ENCODE data around the gene ELOVL6. TPM values are rescaled to one million over a fixed set of nuclear protein-coding genes. Genes with fewer than 3 reads are reported as not detected.
"Not testable (repeated sequence)": the region's sequence is repeated elsewhere in the genome, so short reads cannot be mapped to it uniquely, and the experiment has no call there.

ELOVL6 gene
- total RNA-seq, 1 experiment from 2014 or later, result 11.9 TPM

- DNase-seq (ENCODE audit: low read depth in 1 of 2, low spot score in 2 of 2); H3K27ac ChIP-seq: not testable (repeated sequence)
These were observed 5.1 kb downstream of the ELOVL6 start for GRCh38 chr4:110193287-110193686.

GRCh38 chr4:110190249-110190648 is 8.2 kb downstream of the ELOVL6 start:
- H3K4me1 ChIP-seq (replicated peaks), result 0 out of 2 replicates have a peak, but pooled peaks cover 4% of the 10 kb centered on the region
- H3K4me3 ChIP-seq, result no peak overlapping the region
- H3K36me3 ChIP-seq, result peaks cover 3% of the 10 kb centered on the region; the same call in 1 of the 2 replicates
- no peaks in the 10 kb centered on the region for H3K9me3 ChIP-seq (replicated peaks)
- H3K27ac ChIP-seq, result no peak overlapping the region
- no peaks in the 10 kb centered on the region for H3K27me3 ChIP-seq (replicated peaks)
- DNase-seq (ENCODE audit: low read depth in 1 of 2, low spot score in 2 of 2), result no peak

More at GRCh38 chr4:110193287-110193686, 5.1 kb downstream of the ELOVL6 start:
- H3K4me3 ChIP-seq; H3K27me3 ChIP-seq (replicated peaks); H3K9me3 ChIP-seq (replicated peaks): not testable (repeated sequence)
- Histone ChIP-seq H3K4me1 (replicated peaks) (peaks cover 11% of the 10 kb centered on the region), H3K36me3 (peaks cover 13% of the 10 kb centered on the region)

- Histone ChIP-seq H3K4me3 (no peak overlapping the region), H3K4me1 (replicated peaks) (peaks cover 11% of the 10 kb centered on the region), H3K9me3 (replicated peaks) (no peaks in the 10 kb centered on the region), H3K36me3 (peaks cover 3% of the 10 kb centered on the region; the same call in 1 of the 2 replicates), H3K27ac (no peak overlapping the region), H3K27me3 (replicated peaks) (no peaks in the 10 kb centered on the region)
- no peak for DNase-seq (ENCODE audit: low read depth in 1 of 2, low spot score in 2 of 2)
These were observed 10.3 kb downstream of the ELOVL6 start for GRCh38 chr4:110188113-110188512.

GRCh38 chr4:110184791-110185155 is 13.6 kb downstream of the ELOVL6 start:
- no peak for DNase-seq (ENCODE audit: low read depth in 1 of 2, low spot score in 2 of 2)
- no peak overlapping the region for H3K4me3 ChIP-seq
- no peaks in the 10 kb centered on the region for H3K9me3 ChIP-seq (replicated peaks)
- H3K27me3 ChIP-seq (replicated peaks), result no peaks in the 10 kb centered on the region
- H3K4me1 ChIP-seq (replicated peaks), result peaks cover 11% of the 10 kb centered on the region
- no peak overlapping the region for H3K27ac ChIP-seq
- H3K36me3 ChIP-seq, result peaks cover 3% of the 10 kb centered on the region; the same call in 1 of the 2 replicates

- peak in 1 of 2 experiments; percentile 23 for DNase-seq (ENCODE audit: low read depth in 1 of 2, low spot score in 2 of 2)
- no peaks in the 10 kb centered on the region for H3K27me3 ChIP-seq (replicated peaks)
These were observed 14.2 kb downstream of the ELOVL6 start for GRCh38 chr4:110184140-110184790.

GRCh38 chr4:110183643-110184042 is 14.8 kb downstream of the ELOVL6 start:
- no peaks in the 10 kb centered on the region for H3K27me3 ChIP-seq (replicated peaks)
- peaks cover 3% of the 10 kb centered on the region; the same call in 1 of the 2 replicates for H3K36me3 ChIP-seq
- peak in 1 of 2 experiments; percentile 14 for DNase-seq (ENCODE audit: low read depth in 1 of 2, low spot score in 2 of 2)
- H3K27ac ChIP-seq, result no peak overlapping the region
- peaks cover 11% of the 10 kb centered on the region for H3K4me1 ChIP-seq (replicated peaks)
- no peaks in the 10 kb centered on the region for H3K9me3 ChIP-seq (replicated peaks)
- H3K4me3 ChIP-seq, result no peak overlapping the region

More at GRCh38 chr4:110184140-110184790, 14.2 kb downstream of the ELOVL6 start:
- H3K4me3 ChIP-seq, result no peak overlapping the region
- H3K27ac ChIP-seq, result no peak overlapping the region
- peaks cover 11% of the 10 kb centered on the region for H3K4me1 ChIP-seq (replicated peaks)
- peaks cover 3% of the 10 kb centered on the region; the same call in 1 of the 2 replicates for H3K36me3 ChIP-seq
- H3K9me3 ChIP-seq (replicated peaks), result no peaks in the 10 kb centered on the region

GRCh38 chr4:110183058-110183457 is 15.4 kb downstream of the ELOVL6 start:
- H3K4me1 ChIP-seq (replicated peaks), result peaks cover 11% of the 10 kb centered on the region
- no peaks in the 10 kb centered on the region for H3K9me3 ChIP-seq (replicated peaks)
- H3K36me3 ChIP-seq, result peaks cover 3% of the 10 kb centered on the region; the same call in 1 of the 2 replicates
- no peak overlapping the region for H3K4me3 ChIP-seq
- no peak overlapping the region for H3K27ac ChIP-seq
- no peak for DNase-seq (ENCODE audit: low read depth in 1 of 2, low spot score in 2 of 2)
- no peaks in the 10 kb centered on the region for H3K27me3 ChIP-seq (replicated peaks)

GRCh38 chr4:110181890-110182289 is 16.5 kb downstream of the ELOVL6 start:
- peaks cover 3% of the 10 kb centered on the region; the same call in 1 of the 2 replicates for H3K36me3 ChIP-seq

GRCh38 chr4:110175634-110176033 is 22.8 kb downstream of the ELOVL6 start:
- Histone ChIP-seq H3K36me3 (no peaks in the 10 kb centered on the region), H3K27me3 (replicated peaks) (no peaks in the 10 kb centered on the region), H3K4me1 (replicated peaks) (no peaks in the 10 kb centered on the region), H3K9me3 (replicated peaks) (no peaks in the 10 kb centered on the region), H3K4me3 (no peak overlapping the region), H3K27ac (no peak overlapping the region)
- DNase-seq (ENCODE audit: low read depth in 1 of 2, low spot score in 2 of 2), result no peak

More at GRCh38 chr4:110181890-110182289, 16.5 kb downstream of the ELOVL6 start:
- peaks cover 11% of the 10 kb centered on the region for H3K4me1 ChIP-seq (replicated peaks)
- no peaks in the 10 kb centered on the region for H3K27me3 ChIP-seq (replicated peaks)
- H3K27ac ChIP-seq, result no peak overlapping the region
- no peak for DNase-seq (ENCODE audit: low read depth in 1 of 2, low spot score in 2 of 2)
- no peaks in the 10 kb centered on the region for H3K9me3 ChIP-seq (replicated peaks)
- H3K4me3 ChIP-seq, result no peak overlapping the region

GRCh38 chr4:110172972-110173371 is 25.4 kb downstream of the ELOVL6 start:
- Histone ChIP-seq H3K4me3 (no peak overlapping the region), H3K27ac (no peak overlapping the region), H3K9me3 (replicated peaks) (no peaks in the 10 kb centered on the region), H3K27me3 (replicated peaks) (no peaks in the 10 kb centered on the region), H3K4me1 (replicated peaks) (no peaks in the 10 kb centered on the region), H3K36me3 (no peaks in the 10 kb centered on the region; the same call in 1 of the 2 replicates)
- DNase-seq (ENCODE audit: low read depth in 1 of 2, low spot score in 2 of 2), result no peak

GRCh38 chr4:110171971-110172370 is 26.4 kb downstream of the ELOVL6 start:
- no peak overlapping the region for H3K27ac ChIP-seq
- DNase-seq (ENCODE audit: low read depth in 1 of 2, low spot score in 2 of 2), result no peak
- no peak overlapping the region for H3K4me3 ChIP-seq
- H3K9me3 ChIP-seq (replicated peaks), result no peaks in the 10 kb centered on the region
- no peaks in the 10 kb centered on the region for H3K27me3 ChIP-seq (replicated peaks)
- no peaks in the 10 kb centered on the region for H3K4me1 ChIP-seq (replicated peaks)
- no peaks in the 10 kb centered on the region; the same call in 1 of the 2 replicates for H3K36me3 ChIP-seq

- H3K9me3 ChIP-seq (replicated peaks), result no peaks in the 10 kb centered on the region
- no peak for DNase-seq (ENCODE audit: low read depth in 1 of 2, low spot score in 2 of 2)
- no peak overlapping the region for H3K27ac ChIP-seq
- peaks cover 1% of the 10 kb centered on the region for H3K4me1 ChIP-seq (replicated peaks)
- no peaks in the 10 kb centered on the region; the same call in 1 of the 2 replicates for H3K36me3 ChIP-seq
- no peaks in the 10 kb centered on the region for H3K27me3 ChIP-seq (replicated peaks)
- no peak overlapping the region for H3K4me3 ChIP-seq
These were observed 27.6 kb downstream of the ELOVL6 start for GRCh38 chr4:110170861-110171260.

- peak; percentile 29 to 49 for DNase-seq (ENCODE audit: low read depth in 1 of 2, low spot score in 2 of 2)
- Histone ChIP-seq H3K36me3 (no peaks in the 10 kb centered on the region; the same call in 1 of the 2 replicates), H3K27ac (peak overlapping the region; percentile 28; the same call in 1 of the 2 replicates)
These were observed 32.8 kb downstream of the ELOVL6 start for GRCh38 chr4:110165382-110166286.

More at GRCh38 chr4:110165382-110166286, 32.8 kb downstream of the ELOVL6 start:
- Histone ChIP-seq H3K9me3 (replicated peaks) (no peaks in the 10 kb centered on the region), H3K4me1 (replicated peaks) (peaks cover 30% of the 10 kb centered on the region), H3K4me3 (no peak overlapping the region), H3K27me3 (replicated peaks) (no peaks in the 10 kb centered on the region)

Data from SJSA1 (cell line).